ENCODE data around the gene CLIC5. TPM values are rescaled to one million over a fixed set of nuclear protein-coding genes. Genes with fewer than 3 reads are reported as not detected.

Gene CLIC5
- total RNA-seq, 2 donors from 2014 or later: 2.2 to 2.6 TPM

DNA sequence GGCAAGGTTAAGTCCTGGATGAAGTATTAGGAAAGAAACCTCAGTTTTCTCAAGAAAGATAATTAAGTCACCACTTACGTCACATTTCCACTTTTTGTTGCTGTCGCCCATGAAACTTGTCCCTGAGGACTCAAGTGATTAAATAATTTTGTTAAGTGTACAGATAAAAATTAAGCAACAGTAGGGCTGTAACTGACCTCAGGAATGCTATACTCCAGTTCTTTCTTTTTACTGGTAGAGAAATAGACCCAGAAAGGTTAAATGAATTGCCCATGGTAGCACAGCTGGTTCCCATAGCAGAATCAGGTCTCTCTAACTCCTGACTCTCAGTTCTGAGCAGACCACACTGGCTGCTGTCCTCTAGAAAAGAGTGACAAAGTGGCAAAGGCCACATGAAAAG is 54.5 kb downstream of the CLIC5 start:
- ATAC-seq (ENCODE audit: insufficient number of reproducible peaks, low FRiP score, low read depth): no peak
- TF ChIP-seq, protein P1, sequence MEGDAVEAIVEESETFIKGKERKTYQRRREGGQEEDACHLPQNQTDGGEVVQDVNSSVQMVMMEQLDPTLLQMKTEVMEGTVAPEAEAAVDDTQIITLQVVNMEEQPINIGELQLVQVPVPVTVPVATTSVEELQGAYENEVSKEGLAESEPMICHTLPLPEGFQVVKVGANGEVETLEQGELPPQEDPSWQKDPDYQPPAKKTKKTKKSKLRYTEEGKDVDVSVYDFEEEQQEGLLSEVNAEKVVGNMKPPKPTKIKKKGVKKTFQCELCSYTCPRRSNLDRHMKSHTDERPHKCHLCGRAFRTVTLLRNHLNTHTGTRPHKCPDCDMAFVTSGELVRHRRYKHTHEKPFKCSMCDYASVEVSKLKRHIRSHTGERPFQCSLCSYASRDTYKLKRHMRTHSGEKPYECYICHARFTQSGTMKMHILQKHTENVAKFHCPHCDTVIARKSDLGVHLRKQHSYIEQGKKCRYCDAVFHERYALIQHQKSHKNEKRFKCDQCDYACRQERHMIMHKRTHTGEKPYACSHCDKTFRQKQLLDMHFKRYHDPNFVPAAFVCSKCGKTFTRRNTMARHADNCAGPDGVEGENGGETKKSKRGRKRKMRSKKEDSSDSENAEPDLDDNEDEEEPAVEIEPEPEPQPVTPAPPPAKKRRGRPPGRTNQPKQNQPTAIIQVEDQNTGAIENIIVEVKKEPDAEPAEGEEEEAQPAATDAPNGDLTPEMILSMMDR (IDR thresholded peaks at IDR 0.05): no peak
- H3K4me3 ChIP-seq: no peak overlapping the region

DNA sequence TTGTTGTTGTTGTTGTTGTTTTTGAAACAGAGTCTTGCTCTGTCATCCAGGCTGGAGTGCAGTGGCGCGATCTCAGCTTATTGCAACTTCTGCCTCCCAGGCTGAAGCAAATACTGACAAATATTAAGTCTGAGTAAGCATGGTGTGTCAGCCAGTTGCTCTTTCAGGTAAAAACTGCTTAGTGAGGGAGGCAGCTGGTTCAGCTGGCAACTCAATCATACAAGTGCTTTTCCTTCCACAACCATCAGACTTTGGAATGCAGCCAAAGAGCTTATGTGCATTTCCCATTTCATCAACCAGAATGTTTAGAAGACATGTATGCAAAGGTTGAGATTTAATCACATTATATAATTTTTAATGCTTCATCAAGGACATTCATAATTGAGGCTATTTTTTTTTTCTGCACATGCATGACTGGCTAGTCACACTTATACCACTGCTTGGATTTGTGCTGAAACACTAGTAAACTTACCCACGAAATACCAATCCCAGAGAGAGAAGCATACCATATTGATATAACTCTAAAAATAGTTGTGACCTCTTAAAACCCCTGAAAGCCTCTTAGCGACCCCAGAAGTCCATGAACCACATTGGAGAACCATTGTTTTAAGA is 56.0 kb downstream of the CLIC5 start:
- no peak overlapping the region for H3K4me3 ChIP-seq
- no peaks in the 10 kb centered on the region for H3K9me3 ChIP-seq
- H3K4me1 ChIP-seq (ENCODE audit: control insufficient read depth in 1 of 2, low read depth in 2 of 2): no peaks in the 10 kb centered on the region
- TF ChIP-seq, protein P1 (IDR thresholded peaks at IDR 0.05): no peak
- no peak for DNase-seq (ENCODE audit: low spot score)
- no peaks in the 10 kb centered on the region for H3K27me3 ChIP-seq (replicated peaks; ENCODE audit: insufficient read depth)
- H3K27ac ChIP-seq: no peak overlapping the region
- no peak for ATAC-seq (ENCODE audit: insufficient number of reproducible peaks, low FRiP score, low read depth)
- H3K36me3 ChIP-seq: no peaks in the 10 kb centered on the region

More for the DNA sequence above, 54.5 kb downstream of the CLIC5 start:
- no peak for DNase-seq (ENCODE audit: low spot score)
- no peaks in the 10 kb centered on the region for H3K9me3 ChIP-seq
- H3K27me3 ChIP-seq (replicated peaks; ENCODE audit: insufficient read depth): no peaks in the 10 kb centered on the region
- no peaks in the 10 kb centered on the region for H3K4me1 ChIP-seq (ENCODE audit: control insufficient read depth in 1 of 2, low read depth in 2 of 2)
- H3K36me3 ChIP-seq: no peaks in the 10 kb centered on the region
- no peak overlapping the region for H3K27ac ChIP-seq

DNA sequence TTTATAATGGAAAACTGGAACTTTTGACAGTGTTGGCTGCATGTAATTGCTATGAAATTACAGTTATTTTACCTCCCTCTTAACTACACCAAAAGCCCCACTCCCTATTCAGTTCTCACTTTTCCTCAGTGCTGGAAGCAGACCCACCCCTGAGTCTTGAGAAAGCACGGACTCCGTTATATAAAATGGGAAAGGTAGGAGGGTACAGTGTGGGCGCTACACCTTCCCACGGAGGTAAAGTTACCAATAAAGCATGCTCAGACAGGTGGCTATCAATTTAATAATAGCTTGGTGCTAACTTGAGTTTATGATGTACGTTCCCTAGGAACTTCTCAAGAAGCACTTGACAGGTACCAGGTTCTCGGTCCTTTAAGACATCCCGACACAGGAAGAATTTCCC is 59.0 kb downstream of the CLIC5 start:
- Histone ChIP-seq H3K36me3 (no peaks in the 10 kb centered on the region), H3K27ac (no peak overlapping the region), H3K4me1 (ENCODE audit: control insufficient read depth in 1 of 2, low read depth in 2 of 2) (no peaks in the 10 kb centered on the region), H3K4me3 (no peak overlapping the region), H3K27me3 (replicated peaks; ENCODE audit: insufficient read depth) (no peaks in the 10 kb centered on the region), H3K9me3 (no peaks in the 10 kb centered on the region)
- TF ChIP-seq, protein P1 (IDR thresholded peaks at IDR 0.05): no peak
- ATAC-seq (ENCODE audit: insufficient number of reproducible peaks, low FRiP score, low read depth) (no peak), DNase-seq (ENCODE audit: low spot score) (no peak)

DNA sequence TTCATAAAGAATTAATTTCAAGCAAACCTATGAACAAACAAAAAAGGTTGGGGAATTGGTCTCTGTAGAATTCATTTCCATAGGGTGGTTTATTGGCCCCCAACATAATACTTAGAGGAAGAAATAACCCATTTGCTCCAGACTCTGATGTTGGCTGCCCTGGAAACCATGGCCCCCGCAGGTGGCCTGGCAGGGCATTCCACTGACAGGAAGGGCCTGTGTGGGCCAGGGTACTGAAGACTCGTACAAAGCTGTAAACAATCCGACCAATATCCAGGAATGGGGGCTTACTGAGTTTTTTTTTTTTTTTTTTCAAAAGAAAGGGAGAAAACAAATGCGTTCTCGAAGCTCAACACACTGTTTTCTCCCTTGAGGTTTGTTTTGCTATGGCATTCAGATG is 59.5 kb downstream of the CLIC5 start:
- H3K36me3 ChIP-seq: no peaks in the 10 kb centered on the region
- no peak for ATAC-seq (ENCODE audit: insufficient number of reproducible peaks, low FRiP score, low read depth)
- no peak overlapping the region for H3K27ac ChIP-seq
- no peaks in the 10 kb centered on the region for H3K27me3 ChIP-seq (replicated peaks; ENCODE audit: insufficient read depth)
- no peak overlapping the region for H3K4me3 ChIP-seq
- H3K4me1 ChIP-seq (ENCODE audit: control insufficient read depth in 1 of 2, low read depth in 2 of 2): no peaks in the 10 kb centered on the region
- H3K9me3 ChIP-seq: no peaks in the 10 kb centered on the region
- no peak for DNase-seq (ENCODE audit: low spot score)
- TF ChIP-seq, protein P1 (IDR thresholded peaks at IDR 0.05): no peak

DNA sequence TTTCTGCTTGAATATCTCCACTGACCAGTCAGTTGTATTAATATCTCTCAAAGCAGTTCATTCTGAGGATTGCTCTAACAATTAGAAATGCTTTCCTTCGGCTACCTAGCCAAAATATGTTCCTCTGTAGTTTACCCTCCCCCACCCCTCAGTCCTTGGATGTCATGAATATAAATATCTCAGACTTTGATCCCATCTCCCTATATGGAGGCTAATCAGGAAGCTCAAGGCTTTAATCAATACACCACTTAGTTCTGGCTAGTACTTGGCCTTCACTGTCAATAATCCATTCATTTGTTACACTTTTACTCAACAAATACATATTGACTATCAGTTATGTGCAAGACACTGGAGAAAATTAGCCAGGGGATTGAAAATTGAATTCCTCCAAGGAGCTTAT is 60.1 kb downstream of the CLIC5 start:
- no peak for ATAC-seq (ENCODE audit: insufficient number of reproducible peaks, low FRiP score, low read depth)
- Histone ChIP-seq H3K4me1 (ENCODE audit: control insufficient read depth in 1 of 2, low read depth in 2 of 2) (no peaks in the 10 kb centered on the region), H3K27me3 (replicated peaks; ENCODE audit: insufficient read depth) (no peaks in the 10 kb centered on the region), H3K36me3 (no peaks in the 10 kb centered on the region), H3K9me3 (no peaks in the 10 kb centered on the region), H3K27ac (no peak overlapping the region), H3K4me3 (no peak overlapping the region)
- TF ChIP-seq, protein P1 (IDR thresholded peaks at IDR 0.05): no peak
- DNase-seq (ENCODE audit: low spot score): no peak

Measured in thoracic aorta (tissue), 2 donors.